ENCODE results near the gene MOSMO. TPM values are rescaled to one million over a fixed set of nuclear protein-coding genes. Genes with fewer than 3 reads are reported as not detected.

MOSMO gene
- total and polyA plus RNA-seq, 5 donors from 2014 or later: 3.9 to 13.1 (median 4.2) TPM

- no peaks in the 10 kb centered on the region for H3K4me1 ChIP-seq (ENCODE audit: control insufficient read depth, insufficient read depth, low read length, poor library complexity, severe bottlenecking)
- no peak overlapping the region for H3K27ac ChIP-seq (ENCODE audit: insufficient read depth, low read length, poor library complexity, severe bottlenecking)
- Mint-ChIP-seq H3K27me3 (peaks cover 9% of the 10 kb centered on the region), H3K27ac (no peak overlapping the region), H3K4me3 (no peak overlapping the region), H3K9me3 (peaks cover 0 to 3% (median 0%) of the 10 kb centered on the region in 7 donors), H3K36me3 (no peaks in the 10 kb centered on the region), H3K4me1 (no peaks in the 10 kb centered on the region)
- H3K4me3 ChIP-seq (ENCODE audit: low read depth, low read length): no peak overlapping the region
- no peaks in the 10 kb centered on the region for H3K9me3 ChIP-seq (ENCODE audit: control insufficient read depth in 2 of 2, low read length in 2 of 2)
- ATAC-seq (ENCODE audit: low read depth in 2 of 2) (no peak), DNase-seq (no peak)
- H3K27me3 ChIP-seq (ENCODE audit: control insufficient read depth, insufficient read depth, low read length): peaks cover 3% of the 10 kb centered on the region
- H3K36me3 ChIP-seq (ENCODE audit: control insufficient read depth, insufficient read depth, low read length): no peaks in the 10 kb centered on the region
Observed at GRCh38 chr16:22130528-22130927, 122.6 kb downstream of the MOSMO start.

DNA sequence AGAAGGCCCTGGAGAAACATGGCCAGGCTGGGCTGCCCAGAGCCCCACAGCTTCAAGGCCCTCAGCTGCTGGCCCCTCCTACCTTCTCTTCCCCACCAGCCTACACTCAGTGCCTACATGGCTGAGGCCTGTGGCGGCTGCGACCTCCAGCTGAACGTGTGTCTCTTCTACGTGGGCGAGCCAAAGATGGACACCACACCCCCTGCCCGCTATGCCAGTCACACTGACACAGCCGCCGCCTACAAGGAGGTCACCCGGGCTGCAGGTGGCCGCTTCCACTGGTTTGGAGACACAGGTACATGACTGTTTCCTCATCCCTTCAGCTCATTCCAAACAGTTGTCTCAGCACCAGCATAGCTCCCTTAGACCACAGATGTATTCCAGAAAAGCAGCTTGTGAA lies 124.9 kb downstream of the MOSMO start:
- H3K4me3 Mint-ChIP-seq: no peak overlapping the region
- no peaks in the 10 kb centered on the region for H3K9me3 ChIP-seq (ENCODE audit: control insufficient read depth in 2 of 2, low read length in 2 of 2)
- H3K27me3 Mint-ChIP-seq: peaks cover 27% of the 10 kb centered on the region

More for the DNA sequence above, 124.9 kb downstream of the MOSMO start:
- Histone ChIP-seq H3K27me3 (ENCODE audit: control insufficient read depth, insufficient read depth, low read length) (peaks cover 2% of the 10 kb centered on the region), H3K27ac (ENCODE audit: insufficient read depth, low read length, poor library complexity, severe bottlenecking) (no peak overlapping the region), H3K36me3 (ENCODE audit: control insufficient read depth, insufficient read depth, low read length) (no peaks in the 10 kb centered on the region), H3K4me1 (ENCODE audit: control insufficient read depth, insufficient read depth, low read length, poor library complexity, severe bottlenecking) (no peaks in the 10 kb centered on the region), H3K4me3 (ENCODE audit: low read depth, low read length) (no peak overlapping the region)
- H3K27ac Mint-ChIP-seq: no peak overlapping the region
- H3K9me3 Mint-ChIP-seq: peaks cover 0 to 3% (median 0%) of the 10 kb centered on the region in 7 donors
- ATAC-seq (ENCODE audit: low read depth in 2 of 2): no peak
- H3K4me1 Mint-ChIP-seq: no peaks in the 10 kb centered on the region
- no peaks in the 10 kb centered on the region for H3K36me3 Mint-ChIP-seq
- DNase-seq: no peak

Other genes starting within 250 kb of the MOSMO start
- gene NPIPB4, start 150.4 kb upstream of the MOSMO start, total RNA-seq: 411 TPM
- 1 to 10 TPM; 3.2 to 5.2 (median 4.1) TPM for gene NPIPB4, start 150.4 kb upstream of the MOSMO start, polyA plus RNA-seq
- 217 TPM for gene UQCRC2, start 54.8 kb upstream of the MOSMO start, total RNA-seq
- 100 to 1,000 TPM; 164 to 218 (median 194) TPM for gene UQCRC2, start 54.8 kb upstream of the MOSMO start, polyA plus RNA-seq
- gene PDZD9, start 7.0 kb upstream of the MOSMO start, total RNA-seq: not detected
- gene PDZD9, start 7.0 kb upstream of the MOSMO start, polyA plus RNA-seq: under 1 TPM in 2 of 4 donors, not detected in 2; 0.22 to 0.28 TPM
- 0.37 TPM for gene VWA3A, start 84.4 kb downstream of the MOSMO start, total RNA-seq
- not detected for gene VWA3A, start 84.4 kb downstream of the MOSMO start, polyA plus RNA-seq
- gene SDR42E2, start 154.4 kb downstream of the MOSMO start, total RNA-seq: 3.5 TPM
- gene SDR42E2, start 154.4 kb downstream of the MOSMO start, polyA plus RNA-seq: 1 to 10 TPM in 1 of 4 donors, under 1 TPM in 3; 0.60 to 1.3 (median 0.73) TPM
- 20.1 TPM for gene EEF2K, start 198.2 kb downstream of the MOSMO start, total RNA-seq
- 1 to 10 TPM; 2.7 to 4.0 (median 3.2) TPM for gene EEF2K, start 198.2 kb downstream of the MOSMO start, polyA plus RNA-seq